ENCODE results near the gene APPBP2.
"Not testable (repeated sequence)": the region's sequence is repeated elsewhere in the genome, so short reads cannot be mapped to it uniquely, and the experiment has no call there.

The APPBP2 gene

GRCh38 chr17:60433021-60433997 is 92.7 kb downstream of the APPBP2 start:
- DNase-seq: not testable (repeated sequence)

- DNase-seq: not testable (repeated sequence)
These were observed 95.5 kb downstream of the APPBP2 start for GRCh38 chr17:60430561-60430960.

- DNase-seq: not testable (repeated sequence)
These were observed 97.6 kb downstream of the APPBP2 start for GRCh38 chr17:60428491-60428890.

- no peak for DNase-seq
These were observed 99.4 kb downstream of the APPBP2 start for GRCh38 chr17:60426596-60426995.

- no peak for DNase-seq
These were observed 100.4 kb downstream of the APPBP2 start for GRCh38 chr17:60425626-60426025.

- no peak for DNase-seq
These were observed 102.2 kb downstream of the APPBP2 start for GRCh38 chr17:60423865-60424264.

- DNase-seq: no peak
These were observed 103.8 kb downstream of the APPBP2 start, which contains the start of gene CHCT1 for GRCh38 chr17:60422162-60422665. Gene CHCT1 (plus strand): TSS chr17:60422489. CDS start chr17:60422593, 104 bp downstream.

GRCh38 chr17:60421273-60422161 is 104.5 kb downstream of the APPBP2 start:
- DNase-seq: peak; percentile 64

GRCh38 chr17:60419875-60420274 is 106.2 kb downstream of the APPBP2 start:
- not testable (repeated sequence) for DNase-seq

- DNase-seq: not testable (repeated sequence)
These were observed 107.0 kb downstream of the APPBP2 start for GRCh38 chr17:60419003-60419402.

GRCh38 chr17:60416368-60416925 is 109.6 kb downstream of the APPBP2 start:
- no peak for DNase-seq

GRCh38 chr17:60415146-60415545 is 110.9 kb downstream of the APPBP2 start:
- no peak for DNase-seq

GRCh38 chr17:60412701-60413100 is 113.3 kb downstream of the APPBP2 start:
- DNase-seq: no peak

- no peak for DNase-seq
These were observed 116.0 kb downstream of the APPBP2 start for GRCh38 chr17:60410001-60410400.

- DNase-seq: no peak
These were observed 119.2 kb downstream of the APPBP2 start for GRCh38 chr17:60406887-60407286.

GRCh38 chr17:60403962-60404361 is 122.1 kb downstream of the APPBP2 start:
- no peak for DNase-seq

- DNase-seq: no peak
These were observed 122.6 kb downstream of the APPBP2 start for GRCh38 chr17:60403523-60403810.

GRCh38 chr17:60401819-60402218 is 124.2 kb downstream of the APPBP2 start:
- DNase-seq: no peak

GRCh38 chr17:60398227-60398959 is 127.6 kb downstream of the APPBP2 start:
- DNase-seq: no peak

GRCh38 chr17:60396412-60396811 is 129.6 kb downstream of the APPBP2 start:
- no peak for DNase-seq

GRCh38 chr17:60395508-60396065 is 130.5 kb downstream of the APPBP2 start:
- DNase-seq: no peak
